HTERT RPE-1 (cell line): Measurements from ENCODE around the gene ANKRD44.

ENCODE experiments used
- in situ Hi-C: fragments of 300-500 bp; cut with MboI; formaldehyde crosslinking; loops from 4 replicates; pipeline ENCODE4 v1.14.3; 2020; ENCODE audit warnings: low sequenced_read_pairs

Gene ANKRD44

GRCh38 chr2:197265036-197265435 lies 45.5 kb downstream of the ANKRD44 start:
- in situ Hi-C loops, result no loop called here

GRCh38 chr2:197264332-197264731 lies 46.2 kb downstream of the ANKRD44 start:
- in situ Hi-C loops, result no loop called here

- in situ Hi-C loops, result no loop called here
Observed at GRCh38 chr2:197263077-197263476, 47.5 kb downstream of the ANKRD44 start.

GRCh38 chr2:197261808-197262226 lies 48.8 kb downstream of the ANKRD44 start:
- in situ Hi-C loops, result no loop called here

- in situ Hi-C loops, result no loop called here
Observed at GRCh38 chr2:197259470-197259999, 51.0 kb downstream of the ANKRD44 start.

- in situ Hi-C loops, result no loop called here
Observed at GRCh38 chr2:197258580-197258979, 52.0 kb downstream of the ANKRD44 start.

GRCh38 chr2:197256547-197257170 lies 53.9 kb downstream of the ANKRD44 start:
- in situ Hi-C loops, result no loop called here

GRCh38 chr2:197256021-197256420 lies 54.6 kb downstream of the ANKRD44 start:
- in situ Hi-C loops, result no loop called here

GRCh38 chr2:197255543-197255942 lies 55.0 kb downstream of the ANKRD44 start:
- in situ Hi-C loops, result no loop called here

- in situ Hi-C loops, result no loop called here
Observed at GRCh38 chr2:197254776-197255530, 55.6 kb downstream of the ANKRD44 start.

GRCh38 chr2:197251576-197251975 lies 59.0 kb downstream of the ANKRD44 start:
- in situ Hi-C loops, result no loop called here

- in situ Hi-C loops, result no loop called here
Observed at GRCh38 chr2:197251163-197251562, 59.4 kb downstream of the ANKRD44 start.

GRCh38 chr2:197250084-197250397 lies 60.5 kb downstream of the ANKRD44 start:
- in situ Hi-C loops, result no loop called here

GRCh38 chr2:197249381-197250083 lies 61.0 kb downstream of the ANKRD44 start:
- in situ Hi-C loops, result no loop called here

GRCh38 chr2:197248623-197249022 lies 62.0 kb downstream of the ANKRD44 start:
- in situ Hi-C loops, result no loop called here

- in situ Hi-C loops, result no loop called here
Observed at GRCh38 chr2:197248001-197248401, 62.6 kb downstream of the ANKRD44 start.

GRCh38 chr2:197247083-197247482 lies 63.5 kb downstream of the ANKRD44 start:
- in situ Hi-C loops, result no loop called here

GRCh38 chr2:197245829-197246804 lies 64.5 kb downstream of the ANKRD44 start:
- in situ Hi-C loops, result no loop called here

- in situ Hi-C loops, result no loop called here
Observed at GRCh38 chr2:197244349-197244748, 66.2 kb downstream of the ANKRD44 start.

GRCh38 chr2:197242719-197243118 lies 67.9 kb downstream of the ANKRD44 start:
- in situ Hi-C loops, result no loop called here

- in situ Hi-C loops, result no loop called here
Observed at GRCh38 chr2:197241596-197241995, 69.0 kb downstream of the ANKRD44 start.
